Thoracic aorta (tissue), 2 donors: ENCODE results near the gene TBXA2R. TPM values are rescaled to one million over a fixed set of nuclear protein-coding genes. Genes with fewer than 3 reads are reported as not detected.

Source experiments
- ATAC-seq: fragments of 150-250 bp; one replicate; pipeline ENCODE4 v1.8.0; 2017; ENCODE audit warnings: low read depth; ENCODE audit not compliant: insufficient number of reproducible peaks, low FRiP score
- DNase-seq: peaks from one replicate; pipeline ENCODE4 v3.0.0-alpha.2; 2020; ENCODE audit warnings: low spot score
- H3K27ac ChIP-seq, 2 donors: fragments of 200-600 bp; sonication (generic); 1 replicate in 1 of 2; 2 replicates in 1 of 2; pipeline ENCODE4 v1.5.1; 2016; ENCODE audit warnings: mild to moderate bottlenecking in 2 of 2, moderate library complexity in 2 of 2
- H3K27me3 ChIP-seq: fragments of 200-600 bp; sonication (generic); replicated peaks from 2 replicates; pipeline ENCODE4 v1.6.0; 2016; ENCODE audit warnings: mild to moderate bottlenecking; ENCODE audit not compliant: insufficient read depth
- H3K36me3 ChIP-seq: fragments of 200-600 bp; sonication (generic); one replicate; pipeline ENCODE4 v1.5.1; 2016
- H3K4me1 ChIP-seq, 2 donors: fragments of 200-600 bp; sonication (generic); 1 replicate in 1 of 2; 2 replicates in 1 of 2; pipeline versions ENCODE4 v1.5.1 to v1.6.0; 2016; ENCODE audit warnings: low read depth in 2 of 2, mild to moderate bottlenecking in 1 of 2; ENCODE audit not compliant: control insufficient read depth in 1 of 2
- H3K4me3 ChIP-seq: fragments of 200-600 bp; sonication (generic); 2 replicates; pipeline ENCODE4 v1.5.1; 2016; ENCODE audit warnings: mild to moderate bottlenecking
- H3K9me3 ChIP-seq: fragments of 200-600 bp; sonication (generic); 2 replicates; pipeline ENCODE4 v1.5.1; 2016
- total RNA-seq, 2 donors: library from RNA; depleted of rRNA; stranded (reverse); fragments of >200 nt; gene quantifications; one replicate each; pipeline versions ENCODE4 v1.1.0 to v1.2.3, GENCODE V29; 2016
- TF ChIP-seq, protein P1 (sequence below): fragments of 200-600 bp; sonication (generic); IDR thresholded peaks from one replicate; pipeline ENCODE4 v1.5.1; 2019; ENCODE audit warnings: antibody characterized with exemption

The TBXA2R gene
- total RNA-seq, 2 donors from 2014 or later = 29.4 to 39.1 TPM

DNA sequence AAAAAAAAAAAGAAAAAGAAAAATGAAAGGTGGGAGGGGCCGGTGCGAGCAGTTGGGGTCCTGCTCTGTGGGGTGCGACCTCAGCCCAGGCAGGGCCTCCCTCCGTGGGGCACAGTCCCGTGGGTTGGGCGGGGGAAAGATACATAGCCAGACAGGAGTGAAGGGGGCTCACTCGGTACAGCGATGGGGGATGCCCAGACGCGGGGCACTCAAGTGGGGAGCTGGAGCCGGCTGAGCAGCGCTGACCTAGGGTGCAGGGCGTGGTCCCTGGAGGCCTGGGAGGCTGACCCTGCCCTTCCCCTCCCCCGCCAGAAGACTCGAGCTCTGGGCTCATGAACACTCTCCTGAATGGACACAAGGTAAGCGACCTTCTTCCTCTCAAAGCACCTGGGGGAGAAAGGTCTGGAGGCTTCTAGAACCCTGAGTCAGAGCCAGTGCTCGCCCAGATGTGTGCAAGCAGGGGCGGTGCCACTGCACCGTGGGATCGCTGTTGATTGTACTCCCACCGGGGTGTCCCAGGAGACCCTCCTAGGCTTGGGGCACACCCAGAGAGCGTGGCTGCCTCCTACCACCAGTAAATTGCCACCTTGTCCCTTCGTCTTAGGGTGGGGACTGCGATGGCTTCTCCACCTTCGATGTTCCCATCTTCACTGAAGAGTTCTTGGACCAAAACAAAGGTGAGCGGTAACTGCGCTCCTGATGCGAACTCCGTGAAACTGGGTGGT, 30.6 kb downstream of the TBXA2R start:
- peak overlapping the region; percentile 56 for H3K4me3 ChIP-seq
- no peak overlapping the region for H3K27ac ChIP-seq
- H3K27me3 ChIP-seq = no peaks in the 10 kb centered on the region
- H3K36me3 ChIP-seq = no peaks in the 10 kb centered on the region
- H3K9me3 ChIP-seq = no peaks in the 10 kb centered on the region
- TF ChIP-seq, protein P1, sequence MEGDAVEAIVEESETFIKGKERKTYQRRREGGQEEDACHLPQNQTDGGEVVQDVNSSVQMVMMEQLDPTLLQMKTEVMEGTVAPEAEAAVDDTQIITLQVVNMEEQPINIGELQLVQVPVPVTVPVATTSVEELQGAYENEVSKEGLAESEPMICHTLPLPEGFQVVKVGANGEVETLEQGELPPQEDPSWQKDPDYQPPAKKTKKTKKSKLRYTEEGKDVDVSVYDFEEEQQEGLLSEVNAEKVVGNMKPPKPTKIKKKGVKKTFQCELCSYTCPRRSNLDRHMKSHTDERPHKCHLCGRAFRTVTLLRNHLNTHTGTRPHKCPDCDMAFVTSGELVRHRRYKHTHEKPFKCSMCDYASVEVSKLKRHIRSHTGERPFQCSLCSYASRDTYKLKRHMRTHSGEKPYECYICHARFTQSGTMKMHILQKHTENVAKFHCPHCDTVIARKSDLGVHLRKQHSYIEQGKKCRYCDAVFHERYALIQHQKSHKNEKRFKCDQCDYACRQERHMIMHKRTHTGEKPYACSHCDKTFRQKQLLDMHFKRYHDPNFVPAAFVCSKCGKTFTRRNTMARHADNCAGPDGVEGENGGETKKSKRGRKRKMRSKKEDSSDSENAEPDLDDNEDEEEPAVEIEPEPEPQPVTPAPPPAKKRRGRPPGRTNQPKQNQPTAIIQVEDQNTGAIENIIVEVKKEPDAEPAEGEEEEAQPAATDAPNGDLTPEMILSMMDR = no peak
- DNase-seq (no peak), ATAC-seq (no peak)
- peaks cover 17 to 33% of the 10 kb centered on the region in 2 donors for H3K4me1 ChIP-seq

DNA sequence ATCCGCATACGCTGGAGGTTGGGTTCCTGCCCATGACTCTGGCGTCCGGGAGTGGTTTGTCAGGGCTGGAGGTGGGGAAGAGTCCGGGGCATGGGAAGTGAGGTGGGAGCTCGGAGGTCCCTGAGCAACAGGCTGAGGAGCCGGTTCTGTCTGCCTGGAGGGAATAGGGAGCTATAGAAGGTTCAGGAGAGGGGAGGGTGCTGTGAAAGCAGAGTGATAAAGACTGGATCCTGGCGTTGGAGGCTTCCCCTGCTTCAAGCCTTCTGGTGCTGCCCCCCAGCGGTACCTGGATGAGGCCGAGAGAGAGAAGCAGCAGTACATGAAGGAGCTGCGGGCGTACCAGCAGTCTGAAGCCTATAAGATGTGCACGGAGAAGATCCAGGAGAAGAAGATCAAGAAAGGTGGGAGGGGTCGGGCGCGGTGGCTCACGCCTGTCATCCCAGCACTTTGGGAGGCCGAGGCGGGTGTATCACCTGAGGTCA, 31.4 kb downstream of the TBXA2R start:
- no peak overlapping the region for H3K4me3 ChIP-seq
- ATAC-seq (no peak), DNase-seq (no peak)
- no peak overlapping the region for H3K27ac ChIP-seq
- H3K4me1 ChIP-seq = peaks cover 17 to 28% of the 10 kb centered on the region in 2 donors
- no peaks in the 10 kb centered on the region for H3K36me3 ChIP-seq
- H3K9me3 ChIP-seq = no peaks in the 10 kb centered on the region
- no peaks in the 10 kb centered on the region for H3K27me3 ChIP-seq
- TF ChIP-seq, protein P1 = no peak

DNA sequence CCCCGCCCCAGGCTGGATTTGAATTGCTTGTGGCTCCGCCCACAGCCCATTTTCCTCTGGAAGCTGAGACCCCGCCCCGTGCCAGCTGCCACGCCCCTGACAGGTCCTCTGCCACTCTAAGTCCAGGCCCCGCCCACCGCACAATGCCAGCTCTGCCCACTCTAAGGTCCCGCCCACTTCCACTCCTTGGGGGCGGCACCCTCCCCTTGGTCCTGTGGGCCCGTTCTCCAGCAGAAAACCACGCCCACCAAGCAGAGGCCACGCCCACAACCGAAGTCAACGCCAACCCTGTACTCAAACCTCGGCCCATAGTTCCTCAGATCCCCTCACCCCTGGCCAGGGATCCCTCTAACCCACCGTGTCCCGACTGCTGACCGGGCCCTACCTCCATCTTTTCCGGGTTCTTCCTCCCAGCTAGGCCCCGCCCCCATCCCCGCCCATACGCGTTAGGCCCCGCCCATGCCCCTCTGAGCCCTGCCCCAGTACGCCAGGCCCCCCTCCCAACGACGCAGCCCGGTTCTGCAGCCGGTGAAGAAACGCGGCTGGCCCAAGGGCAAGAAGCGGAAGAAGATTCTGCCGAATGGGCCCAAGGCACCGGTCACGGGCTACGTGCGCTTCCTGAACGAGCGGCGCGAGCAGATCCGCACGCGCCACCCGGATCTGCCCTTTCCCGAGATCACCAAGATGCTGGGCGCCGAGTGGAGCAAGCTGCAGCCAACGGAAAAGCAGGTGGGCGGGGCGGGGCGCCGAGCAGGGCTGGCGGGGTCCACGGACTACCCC, 32.6 kb downstream of the TBXA2R start:
- H3K4me3 ChIP-seq = peak overlapping the region; percentile 91
- peaks cover 17 to 24% of the 10 kb centered on the region in 2 donors for H3K4me1 ChIP-seq
- H3K9me3 ChIP-seq = no peaks in the 10 kb centered on the region
- DNase-seq (peak; percentile 68), ATAC-seq (peak; percentile 12)
- TF ChIP-seq, protein P1 = no peak
- H3K36me3 ChIP-seq = no peaks in the 10 kb centered on the region
- H3K27me3 ChIP-seq = no peaks in the 10 kb centered on the region
- no peak overlapping the region for H3K27ac ChIP-seq

DNA sequence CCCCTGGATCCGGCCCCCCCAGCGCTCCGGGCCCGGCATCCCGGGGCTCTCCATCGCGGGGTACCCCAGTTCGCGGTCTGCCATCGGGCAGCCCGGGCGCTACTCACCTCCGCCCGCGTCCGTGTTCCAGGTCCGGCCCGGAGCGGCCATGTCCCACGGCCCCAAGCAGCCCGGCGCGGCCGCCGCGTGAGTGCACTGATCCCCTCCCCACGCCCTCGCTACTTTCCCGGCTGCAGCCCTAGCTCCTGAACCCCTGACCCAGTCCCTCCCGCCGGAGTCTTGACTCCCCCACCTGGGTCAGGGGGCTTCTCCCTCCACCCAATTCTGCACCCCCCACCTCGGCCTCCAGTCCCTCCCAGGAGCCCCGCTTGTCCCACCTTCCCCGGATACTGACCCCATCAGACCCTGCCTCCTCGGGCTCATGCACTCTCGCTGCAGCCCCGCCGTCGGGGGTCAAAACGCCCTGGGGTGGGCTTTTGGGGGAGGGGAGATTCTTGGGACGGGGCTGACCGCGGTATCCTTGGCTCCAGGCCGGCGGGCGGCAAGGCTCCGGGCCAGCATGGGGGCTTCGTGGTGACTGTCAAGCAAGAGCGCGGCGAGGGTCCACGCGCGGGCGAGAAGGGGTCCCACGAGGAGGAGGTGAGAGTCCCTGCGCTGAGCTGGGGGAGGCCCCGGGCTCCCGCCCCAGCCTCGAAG, 33.4 kb downstream of the TBXA2R start:
- Histone ChIP-seq H3K36me3 (no peaks in the 10 kb centered on the region), H3K4me1 (peaks cover 17 to 24% of the 10 kb centered on the region in 2 donors), H3K27me3 (no peaks in the 10 kb centered on the region), H3K9me3 (no peaks in the 10 kb centered on the region), H3K4me3 (peak overlapping the region; percentile 91), H3K27ac (peak overlapping the region in 1 of 2 donors; percentile 54)
- TF ChIP-seq, protein P1 = no peak
- ATAC-seq = no peak
- DNase-seq = no peak

DNA sequence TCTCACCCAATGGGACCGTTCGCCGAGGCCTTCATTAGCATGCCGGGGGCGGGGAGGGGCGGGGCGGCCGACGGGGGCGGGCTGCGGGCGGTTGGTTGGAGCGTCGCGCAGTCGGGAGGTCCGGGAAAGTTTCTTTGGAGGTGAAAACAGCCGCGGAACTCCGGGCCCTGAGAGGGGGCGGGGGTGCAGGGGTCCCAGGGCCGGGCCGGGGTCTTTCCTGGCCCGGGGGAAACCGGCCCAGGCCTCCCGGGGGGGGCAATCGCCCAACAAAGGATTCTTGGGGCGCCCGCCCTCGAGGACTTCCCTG, 33.9 kb downstream of the TBXA2R start, which contains the start of gene HMG20B:
Gene HMG20B, plus strand, starts transcription at position 90 of the 307 bp plus-strand sequence. CDS start 366 bp downstream, outside the sequence.
- Histone ChIP-seq H3K27ac (peak within 1 kb of the TSS in 1 of 2 donors; percentile 54), H3K9me3 (no peaks in the 10 kb centered on the region), H3K4me3 (peak within 1 kb of the TSS; percentile 91), H3K27me3 (no peaks in the 10 kb centered on the region), H3K4me1 (peaks cover 17 to 24% of the 10 kb centered on the region in 2 donors), H3K36me3 (no peaks in the 10 kb centered on the region)
- DNase-seq = no peak
- TF ChIP-seq, protein P1 = no peak
- ATAC-seq = no peak
